Measurements from ENCODE around the gene CD300A.

Gene CD300A

DNA sequence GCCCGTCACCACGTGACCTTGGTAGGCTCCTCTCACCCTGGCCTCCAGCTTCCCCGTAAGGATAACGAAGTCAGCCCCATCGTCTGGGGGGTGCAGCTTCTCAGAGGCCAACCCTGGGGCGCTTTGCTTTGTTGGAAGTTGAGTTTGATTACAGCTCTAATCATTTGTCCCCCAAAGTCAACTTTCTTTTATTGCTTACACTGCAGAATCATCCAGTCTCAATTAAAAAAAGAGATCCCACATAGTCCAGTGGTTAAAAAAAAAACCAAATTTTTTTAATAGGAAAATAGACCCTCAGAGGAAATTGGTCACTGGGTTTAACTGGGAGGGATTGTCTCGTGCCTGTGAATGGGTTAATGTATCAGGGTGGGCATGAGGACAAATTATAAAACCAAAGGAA, 42.3 kb upstream of the CD300A start:
- H3K9me3 ChIP-seq (ENCODE audit: control insufficient read depth, insufficient read depth, low read length) = no peaks in the 10 kb centered on the region
- no peak overlapping the region for H3K27ac ChIP-seq (ENCODE audit: low read depth, low read length)
- H3K4me3 ChIP-seq (ENCODE audit: low read length) = no peak overlapping the region
- H3K27me3 ChIP-seq (ENCODE audit: control insufficient read depth, low read length) = no peaks in the 10 kb centered on the region
- no peak for TF ChIP-seq EZH2phosphoT487 (IDR thresholded peaks at IDR 0.05; ENCODE audit: borderline replicate concordance, low read length)
- TF ChIP-seq, protein P1, sequence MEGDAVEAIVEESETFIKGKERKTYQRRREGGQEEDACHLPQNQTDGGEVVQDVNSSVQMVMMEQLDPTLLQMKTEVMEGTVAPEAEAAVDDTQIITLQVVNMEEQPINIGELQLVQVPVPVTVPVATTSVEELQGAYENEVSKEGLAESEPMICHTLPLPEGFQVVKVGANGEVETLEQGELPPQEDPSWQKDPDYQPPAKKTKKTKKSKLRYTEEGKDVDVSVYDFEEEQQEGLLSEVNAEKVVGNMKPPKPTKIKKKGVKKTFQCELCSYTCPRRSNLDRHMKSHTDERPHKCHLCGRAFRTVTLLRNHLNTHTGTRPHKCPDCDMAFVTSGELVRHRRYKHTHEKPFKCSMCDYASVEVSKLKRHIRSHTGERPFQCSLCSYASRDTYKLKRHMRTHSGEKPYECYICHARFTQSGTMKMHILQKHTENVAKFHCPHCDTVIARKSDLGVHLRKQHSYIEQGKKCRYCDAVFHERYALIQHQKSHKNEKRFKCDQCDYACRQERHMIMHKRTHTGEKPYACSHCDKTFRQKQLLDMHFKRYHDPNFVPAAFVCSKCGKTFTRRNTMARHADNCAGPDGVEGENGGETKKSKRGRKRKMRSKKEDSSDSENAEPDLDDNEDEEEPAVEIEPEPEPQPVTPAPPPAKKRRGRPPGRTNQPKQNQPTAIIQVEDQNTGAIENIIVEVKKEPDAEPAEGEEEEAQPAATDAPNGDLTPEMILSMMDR (IDR thresholded peaks at IDR 0.05; ENCODE audit: low read depth, low read length, poor library complexity, severe bottlenecking) = no peak
- H3K79me2 ChIP-seq (ENCODE audit: control insufficient read depth, low read length) = no peaks in the 10 kb centered on the region
- no peaks in the 10 kb centered on the region for H4K20me1 ChIP-seq (ENCODE audit: control insufficient read depth, insufficient read depth, low read depth, low read length)
- no peaks in the 10 kb centered on the region for H3K4me1 ChIP-seq (ENCODE audit: control insufficient read depth, low read length)
- H3F3A ChIP-seq (ENCODE audit: control insufficient read depth, insufficient read depth) = no peaks in the 10 kb centered on the region
- H3K36me3 ChIP-seq (ENCODE audit: control insufficient read depth, low read length) = no peaks in the 10 kb centered on the region
- H3K9me2 ChIP-seq (replicated peaks; ENCODE audit: control insufficient read depth, low read length) = no peaks in the 10 kb centered on the region
- H3K4me2 ChIP-seq (ENCODE audit: low read length) = no peak overlapping the region

DNA sequence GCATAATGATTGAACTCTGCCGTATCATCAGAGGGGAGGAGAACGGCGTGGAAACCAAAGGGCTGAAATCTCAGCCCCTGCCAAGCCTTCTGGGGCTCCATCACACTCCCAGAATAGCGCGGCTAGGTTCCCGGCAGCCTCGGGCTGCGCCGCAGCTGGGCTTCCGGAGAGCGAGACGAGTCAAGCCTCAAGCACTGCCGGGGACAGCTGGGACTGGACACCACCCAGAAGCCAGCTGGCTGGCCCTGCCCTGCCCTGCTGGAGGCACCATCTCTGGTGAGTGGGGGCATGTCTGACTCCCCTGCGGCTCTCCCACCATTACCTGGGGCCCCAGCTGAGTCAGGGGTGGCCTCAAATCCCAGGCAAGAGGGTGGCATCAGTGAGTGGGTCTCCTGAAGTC, 41.8 kb upstream of the CD300A start:
- no peaks in the 10 kb centered on the region for H3K4me1 ChIP-seq (ENCODE audit: control insufficient read depth, low read length)
- no peaks in the 10 kb centered on the region for H3K79me2 ChIP-seq (ENCODE audit: control insufficient read depth, low read length)
- H3K27me3 ChIP-seq (ENCODE audit: control insufficient read depth, low read length) = no peaks in the 10 kb centered on the region
- no peak overlapping the region for H3K4me2 ChIP-seq (ENCODE audit: low read length)
- no peak overlapping the region for H3K4me3 ChIP-seq (ENCODE audit: low read length)
- no peaks in the 10 kb centered on the region for H3F3A ChIP-seq (ENCODE audit: control insufficient read depth, insufficient read depth)
- H3K27ac ChIP-seq (ENCODE audit: low read depth, low read length) = no peak overlapping the region
- no peaks in the 10 kb centered on the region for H3K9me2 ChIP-seq (replicated peaks; ENCODE audit: control insufficient read depth, low read length)
- H4K20me1 ChIP-seq (ENCODE audit: control insufficient read depth, insufficient read depth, low read depth, low read length) = no peaks in the 10 kb centered on the region
- TF ChIP-seq, protein P1 (IDR thresholded peaks at IDR 0.05; ENCODE audit: low read depth, low read length, poor library complexity, severe bottlenecking) = no peak
- TF ChIP-seq EZH2phosphoT487 (IDR thresholded peaks at IDR 0.05; ENCODE audit: borderline replicate concordance, low read length) = no peak
- H3K36me3 ChIP-seq (ENCODE audit: control insufficient read depth, low read length) = no peaks in the 10 kb centered on the region
- no peaks in the 10 kb centered on the region for H3K9me3 ChIP-seq (ENCODE audit: control insufficient read depth, insufficient read depth, low read length)

DNA sequence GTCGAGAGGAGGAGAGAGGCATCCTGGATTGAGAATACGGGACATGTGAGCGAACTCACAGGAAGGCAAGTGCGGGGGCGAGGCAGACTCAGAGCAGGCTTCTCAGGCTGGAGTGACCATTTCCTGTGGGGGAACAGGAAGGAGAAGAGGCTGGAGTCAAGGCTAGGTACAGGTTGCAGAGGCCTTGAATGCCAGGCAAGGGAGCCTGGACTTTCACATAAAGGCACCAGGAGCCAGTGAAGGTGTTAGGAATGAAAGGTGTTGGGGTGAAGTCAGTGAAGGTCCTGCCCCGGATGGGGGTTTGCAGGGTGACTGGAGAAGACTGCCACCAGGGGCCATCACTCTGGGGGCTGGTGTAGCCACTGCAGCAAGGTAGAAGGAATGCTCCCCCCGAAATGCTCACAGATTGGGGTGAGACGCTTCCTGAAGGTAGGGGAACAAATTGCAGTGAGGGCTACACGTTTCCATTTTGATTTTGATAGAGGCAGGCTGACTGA, 39.8 kb upstream of the CD300A start:
- Histone ChIP-seq H3K79me2 (ENCODE audit: control insufficient read depth, low read length) (no peaks in the 10 kb centered on the region), H3K9me2 (replicated peaks; ENCODE audit: control insufficient read depth, low read length) (no peaks in the 10 kb centered on the region), H3K4me3 (ENCODE audit: low read length) (no peak overlapping the region), H3K27ac (ENCODE audit: low read depth, low read length) (no peak overlapping the region), H3K4me2 (ENCODE audit: low read length) (no peak overlapping the region), H3K4me1 (ENCODE audit: control insufficient read depth, low read length) (no peaks in the 10 kb centered on the region), H3K9me3 (ENCODE audit: control insufficient read depth, insufficient read depth, low read length) (no peaks in the 10 kb centered on the region; the same call in 1 of the 2 replicates), H4K20me1 (ENCODE audit: control insufficient read depth, insufficient read depth, low read depth, low read length) (no peaks in the 10 kb centered on the region), H3K36me3 (ENCODE audit: control insufficient read depth, low read length) (no peaks in the 10 kb centered on the region), H3K27me3 (ENCODE audit: control insufficient read depth, low read length) (no peaks in the 10 kb centered on the region), H3F3A (ENCODE audit: control insufficient read depth, insufficient read depth) (no peaks in the 10 kb centered on the region)
- TF ChIP-seq EZH2phosphoT487 (IDR thresholded peaks at IDR 0.05; ENCODE audit: borderline replicate concordance, low read length) = no peak
- TF ChIP-seq, protein P1 (IDR thresholded peaks at IDR 0.05; ENCODE audit: low read depth, low read length, poor library complexity, severe bottlenecking) = no peak

Data from DOHH2 (cell line).